B cell (primary cell): ENCODE measurements around the gene PALLD. TPM values are rescaled to one million over a fixed set of nuclear protein-coding genes. Genes with fewer than 3 reads are reported as not detected.

Experiments
- ATAC-seq: fragments of 200-7000 bp; cut with Tn5 transposase; one replicate; pipeline ENCODE4 v1.10.0; 2021; ENCODE audit warnings: low read depth, mild to moderate bottlenecking, moderate number of reproducible peaks, moderate library complexity
- CTCF ChIA-PET: fragments of 350-600 bp; sonication (Branson Sonifier 250); formaldehyde crosslinking; loops from one replicate; lab custom pipeline; 2021; ENCODE audit warnings: antibody characterized with exemption, inconsistent platforms; lab: Charles Lee
- POLR2A ChIA-PET: fragments of 350-600 bp; sonication (Branson Sonifier 250); formaldehyde crosslinking; loops from one replicate; lab custom pipeline; 2021; ENCODE audit warnings: antibody characterized with exemption; lab: Charles Lee
- DNase-seq: peaks from one replicate; pipeline ENCODE4 v3.0.0; 2013
- H2AFZ ChIP-seq: 2 replicates; pipeline ENCODE4 v1.6.1; 2012; ENCODE audit warnings: mild to moderate bottlenecking, low read depth, low read length; ENCODE audit not compliant: insufficient read depth, poor library complexity, severe bottlenecking
- H3K27ac ChIP-seq, 2 donors: 1 replicate in 1 of 2; 2 replicates in 1 of 2; pipeline ENCODE4 v1.5.1; 2012 to 2013; ENCODE audit warnings: low read length in 2 of 2, mild to moderate bottlenecking in 2 of 2, moderate library complexity in 1 of 2
- H3K27me3 ChIP-seq, 4 experiments: fragments of 200-600 bp in 1 of 4; sonication (generic) in 1 of 4; replicated peaks in 1 of 4; 1 replicate in 2 of 4; 2 replicates in 2 of 4; pipeline versions ENCODE4 v1.6.1 to v1.7.0; 2013 to 2016; ENCODE audit warnings: low read length in 3 of 4, mild to moderate bottlenecking in 2 of 4, mixed read lengths in 1 of 4, moderate library complexity in 1 of 4; ENCODE audit not compliant: insufficient read depth in 4 of 4, control insufficient read depth in 3 of 4; ENCODE audit errors: control extremely low read depth in 1 of 4
- H3K36me3 ChIP-seq, 2 experiments: replicated peaks in 1 of 2; 1 replicate in 1 of 2; 2 replicates in 1 of 2; pipeline versions ENCODE4 v1.6.1 to v1.7.1; 2013; ENCODE audit warnings: low read length in 1 of 2; ENCODE audit not compliant: insufficient read depth in 2 of 2, control insufficient read depth in 1 of 2; ENCODE audit errors: control extremely low read depth in 1 of 2, extremely low read depth in 1 of 2
- H3K4me1 ChIP-seq, 2 donors: fragments of 200-600 bp in 1 of 2; sonication (generic) in 1 of 2; 1 replicate in 1 of 2; 2 replicates in 1 of 2; pipeline versions ENCODE4 v1.5.1 to v1.6.1; 2013 to 2017; ENCODE audit warnings: low read length in 2 of 2; ENCODE audit not compliant: control insufficient read depth in 2 of 2, insufficient read depth in 2 of 2
- H3K4me2 ChIP-seq: replicated peaks from 2 replicates; pipeline ENCODE3; 2012; ENCODE audit warnings: mild to moderate bottlenecking, low read depth, low read length; ENCODE audit not compliant: poor library complexity, severe bottlenecking
- H3K4me3 ChIP-seq, 5 experiments: fragments of 200-600 bp in 1 of 5; sonication (generic) in 1 of 5; 1 replicate in 3 of 5; 2 replicates in 2 of 5; pipeline versions ENCODE4 v1.5.1 to v1.7.0; 2011 to 2016; ENCODE audit warnings: low read length in 4 of 5, mild to moderate bottlenecking in 4 of 5, low read depth in 2 of 5, control low read depth in 1 of 5, moderate library complexity in 1 of 5; ENCODE audit not compliant: insufficient read depth in 1 of 5; ENCODE audit errors: control extremely low read depth in 1 of 5, extremely low read depth in 1 of 5
- H3K79me2 ChIP-seq: fragments of 200-600 bp; sonication (generic); one replicate; pipeline ENCODE4 v1.6.0; 2016; ENCODE audit warnings: low read length; ENCODE audit not compliant: control insufficient read depth, insufficient read depth
- H3K9ac ChIP-seq: fragments of 200-600 bp; sonication (generic); 2 replicates; pipeline ENCODE4 v1.6.1; 2017; ENCODE audit warnings: mild to moderate bottlenecking, low read length, moderate library complexity
- H3K9me3 ChIP-seq, 3 donors: one replicate each; pipeline versions ENCODE4 v1.6.1 to v1.7.1; 2013; ENCODE audit warnings: low read length in 2 of 3; ENCODE audit not compliant: control insufficient read depth in 2 of 3, insufficient read depth in 1 of 3; ENCODE audit errors: control extremely low read depth in 1 of 3
- H4K20me1 ChIP-seq: 2 replicates; pipeline ENCODE4 v1.6.0; 2012; ENCODE audit warnings: mild to moderate bottlenecking, low read length; ENCODE audit not compliant: insufficient read depth, control insufficient read depth, poor library complexity, severe bottlenecking
- H3K27ac Mint-ChIP-seq: one replicate; pipeline ENCODE4 v1.8.0; 2021; ENCODE audit warnings: mixed read lengths
- H3K27me3 Mint-ChIP-seq: one replicate; pipeline ENCODE4 v1.8.0; 2021; ENCODE audit warnings: mixed read lengths
- H3K4me1 Mint-ChIP-seq: one replicate; pipeline ENCODE4 v1.8.0; 2021; ENCODE audit warnings: mixed read lengths
- H3K4me3 Mint-ChIP-seq: one replicate; pipeline ENCODE4 v1.8.0; 2021; ENCODE audit warnings: mixed read lengths
- H3K9me3 Mint-ChIP-seq: one replicate; pipeline ENCODE4 v1.8.0; 2022; ENCODE audit warnings: mixed read lengths; ENCODE audit not compliant: insufficient read depth
- CTCF ChIP-seq: fragments of 200-600 bp; IDR thresholded peaks from one replicate; pipeline ENCODE4 v1.8.0; 2022; ENCODE audit warnings: antibody characterized with exemption, mild to moderate bottlenecking
- EZH2 ChIP-seq: IDR thresholded peaks from 2 replicates; pipeline ENCODE4 v1.6.1; 2012; ENCODE audit warnings: borderline replicate concordance, low read depth, mild to moderate bottlenecking, moderate library complexity, low read length; ENCODE audit not compliant: insufficient read depth, poor library complexity, severe bottlenecking
- WGBS: methylation state at CpG from one replicate; pipeline ENCODE4 v1.1.5; 2013; ENCODE audit warnings: missing lambda C conversion rate; ENCODE audit not compliant: insufficient coverage; 5-methylcytosine and 5-hydroxymethylcytosine counted together
- intact Hi-C: fragments of 100-400 bp; cut with micrococcal nuclease; formaldehyde crosslinking; loops from one replicate; pipeline ENCODE4 v1.10.0; 2022
- polyA plus RNA-seq: library from polyadenylated mRNA; depleted of rRNA; stranded (reverse); fragments of >200 nt; gene quantifications from 2 replicates; pipeline ENCODE4 v1.2.3, GENCODE V29; 2012
- total RNA-seq, 2 donors: library from RNA; stranded (reverse); fragments of 120-200 nt in 1 of 2; gene quantifications; 1 replicate in 1 of 2; 2 replicates in 1 of 2; pipeline versions ENCODE4 v1.2.3 to v1.2.4, GENCODE V29; 2013 to 2022

PALLD gene
- total and polyA plus RNA-seq, 2 donors (not counting 1 experiment from before 2014, with no cell fraction given): 0.63 to 0.71 TPM

GRCh38 chr4:168769837-168770236 is 273.0 kb downstream of the PALLD start:
- Mint-ChIP-seq H3K27me3 (peaks cover 12% of the 10 kb centered on the region), H3K27ac (no peak overlapping the region), H3K4me3 (no peak overlapping the region), H3K9me3 (no peaks in the 10 kb centered on the region), H3K4me1 (no peaks in the 10 kb centered on the region)
- WGBS: no CpG with 5 or more reads among the region's 1 CpG
- ChIA-PET POLR2A (no interaction called here), CTCF (no interaction called here)
- no peaks in the 10 kb centered on the region for H4K20me1 ChIP-seq
- intact Hi-C loops: no loop called here
- no peak for ATAC-seq
- H3K9ac ChIP-seq: no peak overlapping the region
- no peak for DNase-seq
- no peaks in the 10 kb centered on the region for H3K79me2 ChIP-seq
- H3K4me3 ChIP-seq: no peak overlapping the region
- no peaks in the 10 kb centered on the region for H3K4me1 ChIP-seq
- no peaks in the 10 kb centered on the region for H3K9me3 ChIP-seq
- H3K36me3 ChIP-seq: no peaks in the 10 kb centered on the region
- H2AFZ ChIP-seq: no peak overlapping the region
- TF ChIP-seq CTCF: no peak
- no peak for TF ChIP-seq EZH2
- no peak overlapping the region for H3K4me2 ChIP-seq
- no peak overlapping the region for H3K27ac ChIP-seq
- H3K27me3 ChIP-seq: peaks cover 0 to 4% (median 0%) of the 10 kb centered on the region in 4 experiments

GRCh38 chr4:168771251-168771650 is 274.4 kb downstream of the PALLD start:
- no peak overlapping the region for H3K4me3 ChIP-seq
- CTCF ChIA-PET: no interaction called here
- POLR2A ChIA-PET: no interaction called here

More at GRCh38 chr4:168771251-168771650, 274.4 kb downstream of the PALLD start:
- ATAC-seq: no peak
- Histone ChIP-seq H4K20me1 (no peaks in the 10 kb centered on the region), H3K9me3 (peaks cover 0 to 6% (median 4%) of the 10 kb centered on the region in 3 donors), H3K36me3 (no peaks in the 10 kb centered on the region), H3K27ac (no peak overlapping the region), H3K4me1 (no peaks in the 10 kb centered on the region), H3K9ac (no peak overlapping the region), H3K79me2 (no peaks in the 10 kb centered on the region), H2AFZ (no peak overlapping the region), H3K4me2 (no peak overlapping the region), H3K27me3 (peaks cover 0 to 4% (median 0%) of the 10 kb centered on the region in 4 experiments)
- Mint-ChIP-seq H3K4me3 (no peak overlapping the region), H3K27me3 (peaks cover 10% of the 10 kb centered on the region), H3K4me1 (no peaks in the 10 kb centered on the region), H3K9me3 (peaks cover 6% of the 10 kb centered on the region), H3K27ac (peak overlapping the region; percentile 28)
- WGBS: 93% methylated on average over 2 of the region's 2 CpGs
- DNase-seq: no peak
- intact Hi-C loops: no loop called here
- TF ChIP-seq CTCF: no peak
- no peak for TF ChIP-seq EZH2
